Breast epithelium (tissue), 3 donors: Measurements from ENCODE around the gene KSR2.

ENCODE experiments used
- CTCF ChIP-seq, 3 donors: fragments of 450-650 bp; IDR thresholded peaks; one replicate each; pipeline ENCODE4 v1.5.1; 2016 to 2017; ENCODE audit warnings: antibody characterized with exemption in 3 of 3, mild to moderate bottlenecking in 3 of 3, moderate library complexity in 3 of 3
- POLR2A ChIP-seq: fragments of 450-650 bp; IDR thresholded peaks from one replicate; pipeline ENCODE4 v1.6.1; 2016; ENCODE audit warnings: antibody characterized with exemption, mild to moderate bottlenecking, moderate library complexity
- POLR2AphosphoS5 ChIP-seq, 3 donors: sonication (generic); formaldehyde crosslinking; IDR thresholded peaks; one replicate each; pipeline ENCODE4 v1.6.1; 2017; ENCODE audit warnings: antibody characterized with exemption in 3 of 3

- TF ChIP-seq CTCF (IDR thresholded peaks at IDR 0.05), result no peak
- TF ChIP-seq POLR2A, result no peak
- no peak for TF ChIP-seq POLR2AphosphoS5 (IDR thresholded peaks at IDR 0.05)
These were observed 447.4 kb downstream of the KSR2 start for GRCh38 chr12:117521346-117521745.
